Measurements from ENCODE around the gene EDARADD. TPM values are rescaled to one million over a fixed set of nuclear protein-coding genes. Genes with fewer than 3 reads are reported as not detected.
"Not testable (repeated sequence)": the region's sequence is repeated elsewhere in the genome, so short reads cannot be mapped to it uniquely, and the experiment has no call there.

Gene EDARADD
- total RNA-seq, 1 experiment from 2014 or later, result 0.30 TPM

DNA sequence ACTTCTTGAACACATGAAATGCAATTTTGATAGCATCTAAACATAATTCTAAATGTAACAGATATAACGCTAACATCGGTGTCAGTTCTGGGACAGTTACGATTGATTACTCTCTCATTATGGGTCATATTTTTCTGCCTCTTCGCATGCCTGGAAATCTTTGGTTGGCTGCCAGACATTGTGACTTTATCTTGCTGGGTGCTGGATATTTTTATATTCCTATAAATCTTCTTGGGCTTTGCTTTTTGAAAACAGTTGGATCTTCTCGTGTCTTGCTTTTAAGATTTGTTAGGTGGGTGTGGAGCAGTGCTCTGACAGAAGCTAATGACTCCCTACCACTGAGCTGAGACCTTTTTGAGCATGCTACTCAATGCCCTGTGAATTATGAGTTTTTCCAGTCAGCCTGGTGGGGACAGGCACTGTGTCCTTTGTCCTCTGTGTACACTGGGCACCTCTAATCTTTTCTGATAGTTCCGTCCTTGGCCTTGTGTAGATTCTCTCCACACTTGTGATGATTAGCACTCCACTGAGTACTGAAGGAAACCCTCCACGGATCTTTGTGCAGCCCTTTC is 28.0 kb upstream of the EDARADD start (continued):
- TF ChIP-seq, protein P1, sequence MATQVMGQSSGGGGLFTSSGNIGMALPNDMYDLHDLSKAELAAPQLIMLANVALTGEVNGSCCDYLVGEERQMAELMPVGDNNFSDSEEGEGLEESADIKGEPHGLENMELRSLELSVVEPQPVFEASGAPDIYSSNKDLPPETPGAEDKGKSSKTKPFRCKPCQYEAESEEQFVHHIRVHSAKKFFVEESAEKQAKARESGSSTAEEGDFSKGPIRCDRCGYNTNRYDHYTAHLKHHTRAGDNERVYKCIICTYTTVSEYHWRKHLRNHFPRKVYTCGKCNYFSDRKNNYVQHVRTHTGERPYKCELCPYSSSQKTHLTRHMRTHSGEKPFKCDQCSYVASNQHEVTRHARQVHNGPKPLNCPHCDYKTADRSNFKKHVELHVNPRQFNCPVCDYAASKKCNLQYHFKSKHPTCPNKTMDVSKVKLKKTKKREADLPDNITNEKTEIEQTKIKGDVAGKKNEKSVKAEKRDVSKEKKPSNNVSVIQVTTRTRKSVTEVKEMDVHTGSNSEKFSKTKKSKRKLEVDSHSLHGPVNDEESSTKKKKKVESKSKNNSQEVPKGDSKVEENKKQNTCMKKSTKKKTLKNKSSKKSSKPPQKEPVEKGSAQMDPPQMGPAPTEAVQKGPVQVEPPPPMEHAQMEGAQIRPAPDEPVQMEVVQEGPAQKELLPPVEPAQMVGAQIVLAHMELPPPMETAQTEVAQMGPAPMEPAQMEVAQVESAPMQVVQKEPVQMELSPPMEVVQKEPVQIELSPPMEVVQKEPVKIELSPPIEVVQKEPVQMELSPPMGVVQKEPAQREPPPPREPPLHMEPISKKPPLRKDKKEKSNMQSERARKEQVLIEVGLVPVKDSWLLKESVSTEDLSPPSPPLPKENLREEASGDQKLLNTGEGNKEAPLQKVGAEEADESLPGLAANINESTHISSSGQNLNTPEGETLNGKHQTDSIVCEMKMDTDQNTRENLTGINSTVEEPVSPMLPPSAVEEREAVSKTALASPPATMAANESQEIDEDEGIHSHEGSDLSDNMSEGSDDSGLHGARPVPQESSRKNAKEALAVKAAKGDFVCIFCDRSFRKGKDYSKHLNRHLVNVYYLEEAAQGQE (IDR thresholded peaks at IDR 0.05; ENCODE audit: low read depth), result no peak
- TF ChIP-seq POLR2A (IDR thresholded peaks at IDR 0.05; ENCODE audit: borderline replicate concordance, extremely low read depth, insufficient read depth, insufficient read length) (no peak), EZH2phosphoT487 (IDR thresholded peaks at IDR 0.05; ENCODE audit: borderline replicate concordance) (no peak), CEBPB (IDR thresholded peaks at IDR 0.05; ENCODE audit: low read depth) (no peak), EGR1 (IDR thresholded peaks at IDR 0.05; ENCODE audit: low read depth) (no peak), ZNF274 (IDR thresholded peaks at IDR 0.05; ENCODE audit: low read depth, low read length) (no peak)

- H2AFZ ChIP-seq (ENCODE audit: low read depth, low read length, poor library complexity, severe bottlenecking); DNase-seq (ENCODE audit: low read depth, low spot score); BruUV-seq (replicated peaks); H3K4me2 ChIP-seq (ENCODE audit: low read length); CTCF ChIA-PET; H4K20me1 ChIP-seq (ENCODE audit: insufficient read depth); H3K27me3 ChIP-seq (ENCODE audit: insufficient read depth, low read length); H3K27ac ChIP-seq (ENCODE audit: low read depth, low read length); POLR2A ChIA-PET; H3K9ac ChIP-seq (ENCODE audit: low read length); H3K4me3 ChIP-seq (replicated peaks in 1 of 2; ENCODE audit: low read depth in 1 of 2, low read length in 2 of 2); ATAC-seq; H3K36me3 ChIP-seq (ENCODE audit: control insufficient read depth in 1 of 2, insufficient read depth in 2 of 2, low read length in 2 of 2); intact Hi-C loops (cut with micrococcal nuclease); RAD21 ChIA-PET (ENCODE audit: low non-redundant PET in 1 of 2, low total read pairs in 2 of 2, uncharacterized antibody in 2 of 2, unreplicated experiment in 2 of 2); H3K9me3 ChIP-seq (ENCODE audit: control insufficient read depth in 1 of 2, insufficient read depth in 1 of 2, low read depth in 1 of 2, low read length in 2 of 2); H3K79me2 ChIP-seq (ENCODE audit: insufficient read depth, low read length); H3K4me1 ChIP-seq (ENCODE audit: control insufficient read depth in 1 of 2, insufficient read depth in 2 of 2, low read length in 2 of 2); H3K9me2 ChIP-seq (ENCODE audit: insufficient read depth): not testable (repeated sequence)
These were observed 27.4 kb upstream of the EDARADD start for GRCh38 chr1:236366681-236367080.

Measured in HCT116 (cell line).